Endothelial cell of umbilical vein (primary cell): Measurements from ENCODE around the gene IL12A.

ENCODE experiments used
- CTCF ChIP-seq, 2 donors: IDR thresholded peaks; 1 replicate in 1 of 2; 2 replicates in 1 of 2; pipeline ENCODE4 v1.5.1; 2011; ENCODE audit warnings: low read length in 2 of 2, mild to moderate bottlenecking in 2 of 2, moderate library complexity in 2 of 2, control low read depth in 1 of 2, inconsistent platforms in 1 of 2, low read depth in 1 of 2; ENCODE audit not compliant: insufficient read depth in 1 of 2; ENCODE audit errors: extremely low read depth in 1 of 2
- EZH2 ChIP-seq: IDR thresholded peaks from 2 replicates; pipeline ENCODE4 v1.6.1; 2012; ENCODE audit warnings: borderline replicate concordance, low read depth, mild to moderate bottlenecking, moderate library complexity, low read length, inconsistent platforms; ENCODE audit not compliant: severe bottlenecking
- MAX ChIP-seq: IDR thresholded peaks from 2 replicates; pipeline ENCODE4 v1.6.1; 2011; ENCODE audit not compliant: insufficient read depth, insufficient read length
- POLR2A ChIP-seq: IDR thresholded peaks from 2 replicates; pipeline ENCODE4 v1.6.1; 2012; ENCODE audit warnings: low read depth, mild to moderate bottlenecking, control low read depth, low read length
- POLR2AphosphoS5 ChIP-seq: IDR thresholded peaks from 2 replicates; pipeline ENCODE4 v1.6.1; 2012; ENCODE audit warnings: low read depth, mild to moderate bottlenecking, control low read depth, low read length, moderate library complexity; ENCODE audit not compliant: insufficient read depth

DNA sequence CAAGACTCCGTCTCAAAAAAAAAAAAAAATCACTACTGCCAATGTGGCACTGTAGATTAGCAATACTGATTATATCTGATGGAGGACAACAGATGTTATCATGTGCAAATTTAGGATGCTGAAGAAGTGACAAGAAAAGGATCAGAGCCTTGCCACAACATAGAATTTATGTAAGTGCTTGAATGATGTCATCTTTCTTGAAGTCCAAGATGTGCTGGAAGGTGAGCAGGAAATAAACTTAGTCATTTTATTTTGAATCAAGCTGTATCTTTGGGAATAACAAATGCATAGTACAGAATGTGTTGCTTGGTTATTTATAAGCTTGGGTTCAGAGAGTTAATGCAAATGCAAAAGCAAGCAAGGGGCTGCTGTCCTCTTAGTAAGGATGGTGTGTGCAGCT lies 47.1 kb downstream of the IL12A start:
- TF ChIP-seq POLR2A (no peak), CTCF (IDR thresholded peaks at IDR 0.05; ENCODE audit: extremely low read depth in 1 of 2, insufficient read depth in 1 of 2, low read depth in 1 of 2, low read length in 2 of 2) (no peak), POLR2AphosphoS5 (no peak), EZH2 (no peak), MAX (no peak)
